GM21367 (cell line): Measurements from ENCODE around the gene GABBR1.

ENCODE experiments used
- ATAC-seq: cut with Tn5 transposase; IDR thresholded peaks from one replicate; pipeline ENCODE4 v1.9.1; 2021; ENCODE audit not compliant: unreplicated experiment

GABBR1 gene

DNA sequence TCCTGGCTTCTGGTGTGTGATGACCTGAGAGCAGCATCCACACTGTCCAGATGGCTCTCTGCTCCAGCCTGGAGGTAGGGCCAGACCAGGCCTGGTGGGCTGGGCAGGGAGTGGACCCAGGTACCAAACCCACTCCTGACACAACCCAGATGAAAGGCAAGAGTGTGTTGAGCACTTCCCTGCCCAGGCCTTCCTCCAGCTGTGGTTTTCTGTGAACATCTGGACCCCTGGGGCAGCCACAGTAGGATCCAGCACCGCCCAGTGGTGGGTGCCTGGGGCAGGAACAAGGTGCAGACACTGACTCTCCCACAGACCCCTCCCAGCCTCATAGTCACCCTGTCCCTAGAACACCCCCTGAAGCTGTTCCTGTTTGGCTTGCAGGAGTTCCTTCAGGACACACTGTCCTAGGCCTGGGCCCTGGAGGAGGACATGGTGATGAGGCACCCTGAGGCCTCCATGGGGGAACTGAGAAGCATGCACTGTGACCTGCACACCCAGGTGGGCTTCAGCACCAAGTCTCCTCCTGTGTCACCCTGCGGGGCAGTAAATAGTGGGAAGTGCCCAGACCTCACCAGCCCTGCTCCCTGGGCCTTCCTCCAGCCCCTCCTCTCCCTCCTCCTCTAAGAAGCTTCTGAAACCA, 102.2 kb downstream of the GABBR1 start:
- no peak for ATAC-seq

- ATAC-seq: no peak
These were observed 103.0 kb downstream of the GABBR1 start for GRCh38 chr6:29529956-29530355.

GRCh38 chr6:29528988-29529560, 103.9 kb downstream of the GABBR1 start:
- ATAC-seq: no peak

DNA sequence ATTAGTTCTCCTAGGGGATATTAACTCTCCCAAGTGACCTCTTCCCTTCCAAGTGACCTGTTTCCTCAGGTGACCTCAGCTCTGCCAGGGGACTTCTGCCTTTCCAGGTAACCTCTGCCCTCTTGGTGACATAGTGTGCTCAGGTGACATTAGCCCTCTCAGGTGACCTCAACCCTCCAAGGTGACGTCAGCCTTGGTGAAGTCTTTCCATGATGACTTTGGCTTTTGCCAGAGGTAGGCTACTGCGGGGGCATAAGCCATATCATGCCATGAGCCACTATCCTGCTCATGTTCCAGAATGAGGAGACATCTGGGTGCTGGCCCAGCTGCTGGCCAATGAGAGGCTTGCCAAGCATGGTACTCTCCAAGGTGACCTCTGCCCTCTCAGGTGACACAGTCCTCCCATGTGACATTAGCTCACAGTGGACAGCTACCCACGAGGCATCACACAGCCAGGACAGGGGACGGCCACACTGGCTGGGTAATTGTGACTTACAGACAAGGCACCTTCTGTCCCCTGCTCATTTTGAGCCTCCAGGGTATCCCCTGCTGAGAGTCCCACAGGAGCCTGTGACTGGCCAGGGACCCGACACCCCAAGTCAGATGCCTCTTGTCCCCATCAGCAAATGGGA, 104.6 kb downstream of the GABBR1 start:
- no peak for ATAC-seq

DNA sequence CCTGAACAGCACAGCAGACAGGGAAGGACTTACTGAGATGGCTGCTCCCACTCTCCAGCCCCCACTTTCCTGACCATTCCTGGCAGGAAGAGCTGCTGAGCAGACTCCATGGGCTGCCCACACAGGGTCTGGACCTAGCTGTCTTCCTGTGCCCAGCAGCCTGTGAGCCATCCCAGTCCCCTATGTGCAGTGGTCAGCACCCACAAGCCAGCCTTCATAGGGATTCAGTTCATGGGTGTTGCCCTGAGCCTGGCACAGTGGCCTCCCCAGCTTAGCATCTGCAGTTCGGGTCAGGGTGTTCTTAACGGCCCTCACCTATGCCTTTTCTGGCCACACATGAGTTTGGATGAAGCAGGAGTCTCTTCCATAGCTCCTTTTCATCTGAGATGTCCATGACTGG, 105.4 kb downstream of the GABBR1 start:
- ATAC-seq: no peak

GRCh38 chr6:29527126-29527525, 105.9 kb downstream of the GABBR1 start:
- ATAC-seq: no peak

GRCh38 chr6:29525311-29525639, 107.7 kb downstream of the GABBR1 start:
- no peak for ATAC-seq

DNA sequence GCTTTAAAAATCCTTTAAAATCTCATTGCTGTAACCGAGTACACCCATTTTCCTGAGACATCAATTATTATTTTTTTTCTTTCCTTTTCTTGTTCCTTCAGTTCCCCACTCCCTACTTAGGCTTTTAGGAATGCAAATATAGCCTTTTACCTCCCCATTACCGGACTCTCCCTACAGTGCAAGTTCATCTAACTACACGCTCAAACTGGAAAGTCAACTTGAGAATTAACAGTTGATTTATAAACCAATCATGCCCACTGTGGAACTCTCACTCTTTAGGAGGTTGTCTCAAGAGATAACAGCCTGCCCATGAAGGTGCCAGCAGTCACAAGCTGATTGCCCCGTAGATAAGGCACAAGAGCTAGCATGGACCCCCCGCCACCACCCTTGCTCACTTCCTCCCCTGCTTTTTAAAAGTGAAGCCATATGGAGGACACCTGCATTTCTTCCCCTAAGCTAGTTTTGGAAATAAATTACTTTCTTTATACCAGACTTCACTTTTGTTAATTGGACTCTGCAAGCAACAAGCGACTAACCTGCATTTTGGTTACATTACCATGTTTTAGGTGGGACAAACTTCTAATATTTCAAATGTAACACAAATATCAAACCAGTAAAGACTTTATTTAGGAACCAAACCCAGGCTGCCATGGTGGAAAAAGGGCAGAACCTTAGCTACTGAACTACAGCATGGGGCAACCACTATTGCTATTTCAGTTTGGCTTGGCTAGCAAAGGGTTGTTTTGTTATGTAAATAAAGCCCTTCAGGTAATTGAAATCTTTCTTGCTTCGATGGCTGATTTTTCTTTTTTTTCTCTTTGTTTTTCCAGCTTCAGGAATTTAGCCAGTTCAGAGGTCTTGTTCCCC, 108.3 kb downstream of the GABBR1 start:
- no peak for ATAC-seq

DNA sequence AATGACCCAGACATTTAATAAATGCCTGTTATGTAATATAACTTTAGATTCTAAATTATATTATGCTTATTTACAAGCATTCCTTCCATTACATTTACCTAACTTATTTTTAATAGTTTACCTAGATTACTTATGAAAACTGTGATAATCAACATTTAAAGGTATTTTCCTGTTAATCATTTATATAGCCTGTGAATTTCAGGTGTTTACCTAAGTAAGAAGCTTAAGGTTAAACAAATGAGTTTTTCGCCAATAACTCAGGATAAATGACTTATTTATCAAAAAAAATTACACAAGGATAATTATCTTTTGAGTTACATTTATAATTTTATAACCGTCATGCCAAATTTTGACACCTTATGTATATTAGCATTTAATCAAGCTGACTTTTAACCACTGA, 108.9 kb downstream of the GABBR1 start:
- ATAC-seq: no peak

GRCh38 chr6:29522227-29522626, 110.8 kb downstream of the GABBR1 start:
- ATAC-seq: no peak

DNA sequence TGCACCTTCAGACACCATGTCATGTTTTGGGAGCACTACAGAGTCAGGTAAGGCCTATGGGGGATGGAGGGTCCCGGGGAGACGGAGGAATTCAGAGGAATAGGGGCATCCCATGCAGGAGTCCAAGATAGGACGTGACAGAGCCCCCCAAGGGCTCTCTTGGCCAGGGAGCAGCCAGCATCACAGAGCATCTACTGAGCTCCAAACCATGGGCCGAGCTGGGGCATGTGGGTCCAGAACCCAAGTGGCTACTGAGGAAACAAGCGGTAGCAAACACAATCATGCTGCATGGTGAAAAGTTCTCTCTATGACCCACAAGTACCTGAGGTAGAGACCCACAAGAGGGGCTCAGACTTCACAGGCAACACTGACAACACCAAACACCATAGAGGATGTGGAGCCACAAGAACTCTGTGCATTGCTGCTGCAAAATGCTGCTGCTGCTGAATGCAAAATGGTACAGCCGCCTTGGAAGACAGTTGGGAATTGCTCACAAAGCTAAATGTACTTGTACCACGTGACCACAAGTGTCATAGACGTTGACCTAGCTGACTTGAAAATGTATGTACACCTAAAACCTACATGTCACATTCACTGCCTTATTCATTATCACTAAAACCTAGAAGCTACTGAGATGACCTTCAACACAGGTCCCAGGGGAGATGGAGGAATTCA, 111.8 kb downstream of the GABBR1 start:
- ATAC-seq: no peak

GRCh38 chr6:29520232-29520631, 112.8 kb downstream of the GABBR1 start:
- ATAC-seq: no peak

GRCh38 chr6:29519291-29520010, 113.5 kb downstream of the GABBR1 start:
- ATAC-seq: no peak

DNA sequence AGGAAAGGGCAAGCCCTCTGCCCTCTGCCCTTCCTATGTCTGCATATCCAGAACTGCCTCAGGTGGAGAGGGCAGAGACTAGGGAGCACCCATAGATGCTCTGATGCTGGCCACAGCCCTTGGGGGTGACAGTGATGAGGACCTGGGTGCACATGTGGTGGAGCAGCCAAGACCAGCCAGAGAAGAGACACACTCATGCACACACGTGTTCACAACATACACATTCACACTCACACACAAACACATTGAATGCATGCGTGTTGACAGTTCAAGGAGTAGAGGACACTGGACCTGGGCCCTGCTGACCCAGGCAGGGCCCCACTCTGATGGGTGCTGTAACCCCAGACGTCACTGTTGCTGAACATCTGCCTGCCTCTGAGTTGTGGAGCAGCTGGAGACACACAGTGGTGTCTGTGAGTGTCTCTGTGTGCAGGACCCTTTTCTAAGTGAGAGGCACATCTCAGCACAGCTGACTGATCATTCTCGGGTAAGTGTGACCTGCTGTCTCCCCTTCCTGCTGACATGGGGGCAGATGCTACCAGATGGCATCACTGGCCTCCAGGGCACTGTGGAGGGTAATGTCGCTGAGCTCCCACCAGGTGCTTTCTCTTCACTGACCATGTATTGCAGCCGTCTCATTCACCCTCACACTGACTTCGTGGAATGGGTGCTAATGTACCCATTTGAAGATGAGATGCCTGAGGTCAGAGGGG, 115.1 kb downstream of the GABBR1 start:
- ATAC-seq: no peak

GRCh38 chr6:29517245-29517644, 115.7 kb downstream of the GABBR1 start:
- no peak for ATAC-seq

DNA sequence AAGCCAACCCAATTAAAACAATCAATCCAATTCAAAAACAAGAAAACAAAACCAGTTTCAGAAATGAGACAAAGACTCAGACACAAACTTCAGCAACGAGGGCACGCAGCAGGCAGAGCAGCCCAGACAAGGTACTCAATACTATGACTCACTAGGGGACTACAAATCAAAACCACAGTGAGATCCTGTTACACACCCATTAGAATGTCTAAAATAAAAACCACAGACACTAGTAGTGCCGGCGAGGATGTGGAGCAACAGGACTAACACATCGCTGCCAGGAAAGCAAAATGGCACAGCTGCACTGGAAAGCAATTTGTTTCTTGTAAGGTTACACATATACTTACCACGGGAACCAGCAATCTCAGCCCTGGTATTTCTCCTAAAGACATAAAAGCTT, 116.9 kb downstream of the GABBR1 start:
- ATAC-seq: no peak

- no peak for ATAC-seq
These were observed 122.2 kb downstream of the GABBR1 start for GRCh38 chr6:29510746-29511300.

- no peak for ATAC-seq
These were observed 122.8 kb downstream of the GABBR1 start for GRCh38 chr6:29510202-29510601.
